BLaER1 (cell line): Measurements from ENCODE around the gene GATAD2B.

Source experiments
- H3K27ac ChIP-seq: shearing (Covaris generic); formaldehyde crosslinking; 2 replicates; pipeline ENCODE4 v1.8.1; 2022
- H3K27me3 ChIP-seq: shearing (Covaris generic); formaldehyde crosslinking; 2 replicates; pipeline ENCODE4 v1.8.1; 2022
- H3K36me3 ChIP-seq: shearing (Covaris generic); formaldehyde crosslinking; 2 replicates; pipeline ENCODE4 v1.8.1; 2022
- H3K4me1 ChIP-seq: shearing (Covaris generic); formaldehyde crosslinking; 2 replicates; pipeline ENCODE4 v1.8.1; 2022
- H3K4me2 ChIP-seq: shearing (Covaris generic); formaldehyde crosslinking; 2 replicates; pipeline ENCODE4 v1.8.1; 2022
- H3K4me3 ChIP-seq: shearing (Covaris generic); formaldehyde crosslinking; 2 replicates; pipeline ENCODE4 v1.8.1; 2022
- H3K9ac ChIP-seq: shearing (Covaris generic); formaldehyde crosslinking; 2 replicates; pipeline ENCODE4 v1.8.1; 2022
- H3K9me3 ChIP-seq: shearing (Covaris generic); formaldehyde crosslinking; 2 replicates; pipeline ENCODE4 v1.8.1; 2022
- H4K20me1 ChIP-seq: shearing (Covaris generic); formaldehyde crosslinking; 2 replicates; pipeline ENCODE4 v1.8.1; 2022
- Cebpa-rat ChIP-seq: shearing (Covaris generic); IDR thresholded peaks from 2 replicates; pipeline ENCODE4 v1.8.1; 2022

The GATAD2B gene

GRCh38 chr1:153922972-153923925 is at the start of gene GATAD2B:
GATAD2B (minus strand) TSS chr1:153922972; CDS start chr1:153828347, 94,625 bp downstream.
- Histone ChIP-seq H3K27me3 (no peaks in the 10 kb centered on the region), H3K9me3 (no peaks in the 10 kb centered on the region), H3K27ac (peak within 1 kb of the TSS; percentile 87), H3K4me1 (peaks cover 62% of the 10 kb centered on the region), H3K36me3 (peaks cover 4% of the 10 kb centered on the region; the same call in 1 of the 2 replicates), H3K4me2 (peak within 1 kb of the TSS; percentile 96), H3K4me3 (peak within 1 kb of the TSS; percentile 78), H3K9ac (peak within 1 kb of the TSS; percentile 91), H4K20me1 (peaks cover 39% of the 10 kb centered on the region)
- TF ChIP-seq Cebpa-rat, result no peak

GRCh38 chr1:153970346-153970745 is 47.6 kb upstream of the GATAD2B start:
- H3K4me3 ChIP-seq, result no peak overlapping the region
- no peaks in the 10 kb centered on the region for H3K9me3 ChIP-seq
- H3K27ac ChIP-seq, result no peak overlapping the region
- peaks cover under 1% of the 10 kb centered on the region; the same call in 1 of the 2 replicates for H4K20me1 ChIP-seq
- peaks cover 39% of the 10 kb centered on the region for H3K36me3 ChIP-seq
- no peak overlapping the region for H3K9ac ChIP-seq
- peak overlapping the region; percentile 53 for H3K4me2 ChIP-seq
- H3K4me1 ChIP-seq, result peaks cover 67% of the 10 kb centered on the region
- no peaks in the 10 kb centered on the region for H3K27me3 ChIP-seq
- no peak for TF ChIP-seq Cebpa-rat

- no peak for TF ChIP-seq Cebpa-rat
- H3K27ac ChIP-seq, result peak overlapping the region; percentile 85
- H3K4me2 ChIP-seq, result peak overlapping the region; percentile 91
- H3K27me3 ChIP-seq, result no peaks in the 10 kb centered on the region
- peak overlapping the region; percentile 83 for H3K9ac ChIP-seq
- peaks cover 70% of the 10 kb centered on the region for H3K4me1 ChIP-seq
- peak overlapping the region; percentile 71 for H3K4me3 ChIP-seq
- no peaks in the 10 kb centered on the region for H3K9me3 ChIP-seq
- no peaks in the 10 kb centered on the region for H4K20me1 ChIP-seq
- peaks cover 26% of the 10 kb centered on the region for H3K36me3 ChIP-seq
These were observed 46.2 kb upstream of the GATAD2B start for GRCh38 chr1:153968972-153969371.

GRCh38 chr1:153968408-153968807 is 45.6 kb upstream of the GATAD2B start:
- Histone ChIP-seq H4K20me1 (no peaks in the 10 kb centered on the region), H3K9ac (peak overlapping the region; percentile 83), H3K36me3 (peaks cover 20% of the 10 kb centered on the region), H3K4me2 (peak overlapping the region; percentile 91), H3K9me3 (no peaks in the 10 kb centered on the region), H3K4me3 (peak overlapping the region; percentile 71), H3K27ac (peak overlapping the region; percentile 85), H3K27me3 (no peaks in the 10 kb centered on the region), H3K4me1 (peaks cover 72% of the 10 kb centered on the region)
- TF ChIP-seq Cebpa-rat, result no peak

GRCh38 chr1:153968000-153968363 is 45.2 kb upstream of the GATAD2B start:
- peak overlapping the region; percentile 71 for H3K4me3 ChIP-seq
- no peaks in the 10 kb centered on the region for H4K20me1 ChIP-seq
- H3K36me3 ChIP-seq, result peaks cover 16% of the 10 kb centered on the region
- peak overlapping the region; percentile 85 for H3K27ac ChIP-seq
- H3K9me3 ChIP-seq, result no peaks in the 10 kb centered on the region
- H3K4me1 ChIP-seq, result peaks cover 69% of the 10 kb centered on the region
- no peak for TF ChIP-seq Cebpa-rat
- no peaks in the 10 kb centered on the region for H3K27me3 ChIP-seq
- H3K9ac ChIP-seq, result peak overlapping the region; percentile 83
- H3K4me2 ChIP-seq, result peak overlapping the region; percentile 91

- Histone ChIP-seq H3K27ac (peak within 1 kb of the TSS; percentile 90), H3K9me3 (no peaks in the 10 kb centered on the region), H3K9ac (peak within 1 kb of the TSS; percentile 83), H3K27me3 (no peaks in the 10 kb centered on the region), H3K4me1 (peaks cover 69% of the 10 kb centered on the region), H3K4me3 (peak within 1 kb of the TSS; percentile 71), H3K36me3 (peaks cover 10% of the 10 kb centered on the region), H4K20me1 (no peaks in the 10 kb centered on the region), H3K4me2 (peak within 1 kb of the TSS; percentile 100)
- TF ChIP-seq Cebpa-rat, result no peak
These were observed 44.6 kb upstream of the GATAD2B start, which contains the start of gene CREB3L4 for GRCh38 chr1:153967107-153967999. CREB3L4 (plus strand) TSS chr1:153967902; CDS start chr1:153968526, 624 bp downstream.

- H3K9me3 ChIP-seq, result no peaks in the 10 kb centered on the region
- H3K9ac ChIP-seq, result peak overlapping the region; percentile 89
- TF ChIP-seq Cebpa-rat, result no peak
- H3K4me2 ChIP-seq, result peak overlapping the region; percentile 100
- peak overlapping the region; percentile 78 for H3K27ac ChIP-seq
- peaks cover 72% of the 10 kb centered on the region for H3K4me1 ChIP-seq
- H4K20me1 ChIP-seq, result no peaks in the 10 kb centered on the region
- H3K36me3 ChIP-seq, result peaks cover 19% of the 10 kb centered on the region
- peak overlapping the region; percentile 80 for H3K4me3 ChIP-seq
- H3K27me3 ChIP-seq, result no peaks in the 10 kb centered on the region
These were observed 41.1 kb upstream of the GATAD2B start for GRCh38 chr1:153963850-153964331.

GRCh38 chr1:153963030-153963849 is 40.5 kb upstream of the GATAD2B start, which contains the start of gene SLC39A1:
SLC39A1 (minus strand) TSS chr1:153963537; CDS start chr1:153962715, 822 bp downstream.
- no peak for TF ChIP-seq Cebpa-rat
- H3K27ac ChIP-seq, result peak within 1 kb of the TSS; percentile 78
- peak within 1 kb of the TSS; percentile 100 for H3K4me2 ChIP-seq
- peaks cover 71% of the 10 kb centered on the region for H3K4me1 ChIP-seq
- H3K27me3 ChIP-seq, result no peaks in the 10 kb centered on the region
- peak within 1 kb of the TSS; percentile 89 for H3K9ac ChIP-seq
- no peaks in the 10 kb centered on the region for H4K20me1 ChIP-seq
- no peaks in the 10 kb centered on the region for H3K9me3 ChIP-seq
- H3K4me3 ChIP-seq, result peak within 1 kb of the TSS; percentile 80
- H3K36me3 ChIP-seq, result peaks cover 19% of the 10 kb centered on the region
